Ishikawa (cell line): ENCODE results near the gene LGR6.

Experiments
- CEBPB ChIP-seq: IDR thresholded peaks from 2 replicates; pipeline ENCODE4 v1.6.1; 2012
- EP300 ChIP-seq: IDR thresholded peaks from 2 replicates; pipeline ENCODE4 v1.6.1; 2012; ENCODE audit warnings: borderline replicate concordance
- FOXM1 ChIP-seq: IDR thresholded peaks from 2 replicates; pipeline ENCODE4 v1.6.1; 2012; ENCODE audit warnings: low read depth, borderline replicate concordance
- RAD21 ChIP-seq: IDR thresholded peaks from 2 replicates; pipeline ENCODE4 v1.6.1; 2012; ENCODE audit warnings: low read depth
- TAF1 ChIP-seq: IDR thresholded peaks from 2 replicates; pipeline ENCODE4 v1.6.1; 2012; ENCODE audit warnings: low read depth, mild to moderate bottlenecking
- TF ChIP-seq, protein P1 (sequence below): IDR thresholded peaks from 2 replicates; pipeline ENCODE4 v1.6.1; 2012; ENCODE audit warnings: low read depth, mild to moderate bottlenecking

DNA sequence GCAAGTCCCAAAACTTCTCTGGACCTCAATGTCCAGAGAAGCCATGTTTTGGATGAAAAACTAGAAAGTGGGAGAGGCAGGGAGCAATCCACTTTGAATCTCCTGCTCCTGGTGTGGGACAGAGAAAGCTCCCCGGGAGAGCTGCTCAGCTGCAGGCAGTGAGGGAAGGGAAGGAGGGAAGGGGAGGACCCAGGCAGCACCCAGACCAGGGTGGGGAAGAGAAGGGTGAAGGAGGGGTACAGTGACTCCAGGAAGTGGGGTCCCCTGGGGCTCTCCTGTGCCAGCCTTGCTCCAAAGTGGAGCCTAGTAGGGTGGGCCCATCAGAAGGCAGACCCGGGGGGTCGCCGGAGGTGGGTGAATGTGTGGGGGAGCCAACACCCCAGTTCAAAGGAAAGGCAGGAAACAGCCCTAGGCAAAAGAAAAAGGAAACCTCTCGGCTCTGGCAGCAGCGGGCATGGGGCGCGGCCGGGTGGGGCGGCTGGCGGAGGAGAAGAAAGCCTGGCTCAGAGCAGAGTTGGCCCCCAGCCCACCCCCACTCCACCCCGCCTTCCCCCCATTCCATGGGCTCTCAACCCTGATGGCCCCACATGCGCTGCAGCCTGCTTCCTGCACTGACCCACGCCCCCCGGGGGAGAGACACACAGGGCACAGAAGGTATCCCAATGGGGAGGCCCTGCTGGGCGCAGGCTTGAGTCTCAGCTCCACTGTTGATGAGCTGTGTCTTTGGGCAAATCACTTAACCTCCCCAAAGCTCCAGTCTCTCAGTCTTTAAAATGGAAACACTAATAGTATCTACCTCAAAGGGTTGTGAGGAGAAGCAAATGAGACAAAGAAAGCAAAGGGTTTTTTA, 5.7 kb downstream of the LGR6 start:
- TF ChIP-seq CEBPB (no peak), EP300 (peak; percentile 50; the same call in 1 of the 2 replicates), TAF1 (no peak), RAD21 (no peak), FOXM1 (no peak)
- TF ChIP-seq, protein P1, sequence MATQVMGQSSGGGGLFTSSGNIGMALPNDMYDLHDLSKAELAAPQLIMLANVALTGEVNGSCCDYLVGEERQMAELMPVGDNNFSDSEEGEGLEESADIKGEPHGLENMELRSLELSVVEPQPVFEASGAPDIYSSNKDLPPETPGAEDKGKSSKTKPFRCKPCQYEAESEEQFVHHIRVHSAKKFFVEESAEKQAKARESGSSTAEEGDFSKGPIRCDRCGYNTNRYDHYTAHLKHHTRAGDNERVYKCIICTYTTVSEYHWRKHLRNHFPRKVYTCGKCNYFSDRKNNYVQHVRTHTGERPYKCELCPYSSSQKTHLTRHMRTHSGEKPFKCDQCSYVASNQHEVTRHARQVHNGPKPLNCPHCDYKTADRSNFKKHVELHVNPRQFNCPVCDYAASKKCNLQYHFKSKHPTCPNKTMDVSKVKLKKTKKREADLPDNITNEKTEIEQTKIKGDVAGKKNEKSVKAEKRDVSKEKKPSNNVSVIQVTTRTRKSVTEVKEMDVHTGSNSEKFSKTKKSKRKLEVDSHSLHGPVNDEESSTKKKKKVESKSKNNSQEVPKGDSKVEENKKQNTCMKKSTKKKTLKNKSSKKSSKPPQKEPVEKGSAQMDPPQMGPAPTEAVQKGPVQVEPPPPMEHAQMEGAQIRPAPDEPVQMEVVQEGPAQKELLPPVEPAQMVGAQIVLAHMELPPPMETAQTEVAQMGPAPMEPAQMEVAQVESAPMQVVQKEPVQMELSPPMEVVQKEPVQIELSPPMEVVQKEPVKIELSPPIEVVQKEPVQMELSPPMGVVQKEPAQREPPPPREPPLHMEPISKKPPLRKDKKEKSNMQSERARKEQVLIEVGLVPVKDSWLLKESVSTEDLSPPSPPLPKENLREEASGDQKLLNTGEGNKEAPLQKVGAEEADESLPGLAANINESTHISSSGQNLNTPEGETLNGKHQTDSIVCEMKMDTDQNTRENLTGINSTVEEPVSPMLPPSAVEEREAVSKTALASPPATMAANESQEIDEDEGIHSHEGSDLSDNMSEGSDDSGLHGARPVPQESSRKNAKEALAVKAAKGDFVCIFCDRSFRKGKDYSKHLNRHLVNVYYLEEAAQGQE, result no peak
